SK-N-MC (cell line): ENCODE measurements around the gene EYA3.

ENCODE experiments used
- EZH2 ChIP-seq: fragments of 200-600 bp; sonication (generic); IDR thresholded peaks from one replicate; pipeline ENCODE4 v1.6.1; 2017; ENCODE audit warnings: antibody characterized with exemption
- POLR2AphosphoS5 ChIP-seq: IDR thresholded peaks from 2 replicates; pipeline ENCODE4 v1.6.1; 2012; ENCODE audit warnings: mild to moderate bottlenecking, low read depth, low read length, borderline replicate concordance

GRCh38 chr1:27992276-27992675 lies 96.1 kb downstream of the EYA3 start:
- TF ChIP-seq POLR2AphosphoS5 (no peak), EZH2 (no peak)
